ENCODE results near the gene LUZP2. TPM values are rescaled to one million over a fixed set of nuclear protein-coding genes. Genes with fewer than 3 reads are reported as not detected.

Gene LUZP2
- total RNA-seq, 2 experiments from 2014 or later, result not detected

- no peak for TF ChIP-seq CTCF (conservative IDR thresholded peaks at IDR 0.05; ENCODE audit: low read length)
- TF ChIP-seq EZH2phosphoT487 (IDR thresholded peaks at IDR 0.05; ENCODE audit: borderline replicate concordance, low read depth, low read length), result no peak
- ChIA-PET CTCF (ENCODE audit: unreplicated experiment) (no interaction called here), POLR2A (interaction anchor here (0.5 kb wide), 1 partner anchor 680 kb away, joined by 3 read pairs; no protein-coding TSS in a partner anchor)
- Histone ChIP-seq H3K27ac (ENCODE audit: low read depth, low read length, poor library complexity, severe bottlenecking) (no peak overlapping the region), H3K4me3 (ENCODE audit: low read depth, low read length, poor library complexity, severe bottlenecking) (no peak overlapping the region), H4K20me1 (ENCODE audit: insufficient read depth, low read length) (no peaks in the 10 kb centered on the region), H3K4me1 (ENCODE audit: insufficient read depth, low read length, poor library complexity, severe bottlenecking) (no peaks in the 10 kb centered on the region), H3K4me2 (ENCODE audit: low read length) (no peak overlapping the region), H3K79me2 (ENCODE audit: insufficient read depth, low read depth, low read length) (no peaks in the 10 kb centered on the region), H2AFZ (ENCODE audit: low read length) (no peak overlapping the region), H3K36me3 (ENCODE audit: insufficient read depth, low read length) (no peaks in the 10 kb centered on the region), H3K9me3 (ENCODE audit: low read length) (no peaks in the 10 kb centered on the region), H3K9me2 (ENCODE audit: insufficient read depth, low read length) (no peaks in the 10 kb centered on the region)
- no TSS peak for BruUV-seq (replicated peaks)
- no peak for DNase-seq (ENCODE audit: low spot score)
- intact Hi-C loops (cut with micrococcal nuclease; ENCODE audit: unreplicated experiment), result no loop called here
These were observed 137.8 kb downstream of the LUZP2 start for GRCh38 chr11:24634606-24635160.

- H3K9me2 ChIP-seq (ENCODE audit: insufficient read depth, low read length), result no peaks in the 10 kb centered on the region
- intact Hi-C loops (cut with micrococcal nuclease; ENCODE audit: unreplicated experiment), result no loop called here
- ChIA-PET POLR2A (no interaction called here), CTCF (ENCODE audit: unreplicated experiment) (no interaction called here)
- H3K27ac ChIP-seq (ENCODE audit: low read depth, low read length, poor library complexity, severe bottlenecking), result no peak overlapping the region
- H2AFZ ChIP-seq (ENCODE audit: low read length), result no peak overlapping the region
- BruUV-seq (replicated peaks), result no TSS peak
- no peak overlapping the region for H3K4me3 ChIP-seq (ENCODE audit: low read depth, low read length, poor library complexity, severe bottlenecking)
- H3K4me1 ChIP-seq (ENCODE audit: insufficient read depth, low read length, poor library complexity, severe bottlenecking), result no peaks in the 10 kb centered on the region
- H3K4me2 ChIP-seq (ENCODE audit: low read length), result no peak overlapping the region
- TF ChIP-seq EZH2phosphoT487 (IDR thresholded peaks at IDR 0.05; ENCODE audit: borderline replicate concordance, low read depth, low read length) (no peak), CTCF (conservative IDR thresholded peaks at IDR 0.05; ENCODE audit: low read length) (no peak)
- H3K9me3 ChIP-seq (ENCODE audit: low read length), result no peaks in the 10 kb centered on the region
- DNase-seq (ENCODE audit: low spot score), result no peak
- H4K20me1 ChIP-seq (ENCODE audit: insufficient read depth, low read length), result no peaks in the 10 kb centered on the region
- no peaks in the 10 kb centered on the region for H3K79me2 ChIP-seq (ENCODE audit: insufficient read depth, low read depth, low read length)
- no peaks in the 10 kb centered on the region for H3K36me3 ChIP-seq (ENCODE audit: insufficient read depth, low read length)
These were observed 138.9 kb downstream of the LUZP2 start for GRCh38 chr11:24635588-24636290.

GRCh38 chr11:24636291-24636629 lies 139.4 kb downstream of the LUZP2 start:
- H3K4me2 ChIP-seq (ENCODE audit: low read length), result no peak overlapping the region
- POLR2A ChIA-PET, result no interaction called here
- intact Hi-C loops (cut with micrococcal nuclease; ENCODE audit: unreplicated experiment), result no loop called here
- no peaks in the 10 kb centered on the region for H3K4me1 ChIP-seq (ENCODE audit: insufficient read depth, low read length, poor library complexity, severe bottlenecking)
- no peaks in the 10 kb centered on the region for H3K9me3 ChIP-seq (ENCODE audit: low read length)
- H3K27ac ChIP-seq (ENCODE audit: low read depth, low read length, poor library complexity, severe bottlenecking), result no peak overlapping the region
- no peaks in the 10 kb centered on the region for H3K79me2 ChIP-seq (ENCODE audit: insufficient read depth, low read depth, low read length)
- H3K4me3 ChIP-seq (ENCODE audit: low read depth, low read length, poor library complexity, severe bottlenecking), result no peak overlapping the region
- CTCF ChIA-PET (ENCODE audit: unreplicated experiment), result no interaction called here
- H3K9me2 ChIP-seq (ENCODE audit: insufficient read depth, low read length), result no peaks in the 10 kb centered on the region
- H3K36me3 ChIP-seq (ENCODE audit: insufficient read depth, low read length), result no peaks in the 10 kb centered on the region
- no TSS peak for BruUV-seq (replicated peaks)
- no peak overlapping the region for H2AFZ ChIP-seq (ENCODE audit: low read length)
- TF ChIP-seq EZH2phosphoT487 (IDR thresholded peaks at IDR 0.05; ENCODE audit: borderline replicate concordance, low read depth, low read length), result no peak
- TF ChIP-seq CTCF (conservative IDR thresholded peaks at IDR 0.05; ENCODE audit: low read length), result no peak
- no peak for DNase-seq (ENCODE audit: low spot score)
- no peaks in the 10 kb centered on the region for H4K20me1 ChIP-seq (ENCODE audit: insufficient read depth, low read length)
